HTR-8/SVneo (cell line): ENCODE measurements around the gene SPA17.

Experiments used
- DNase-seq: peaks from one replicate; pipeline ENCODE4 v3.0.0; 2011; ENCODE audit warnings: low spot score, mixed read lengths; ENCODE audit not compliant: insufficient read length
- FAIRE-seq: peaks from 2 replicates; lab custom pipeline; 2011; peaks lifted over from hg19 to GRCh38; lab: Jason Lieb, UNC

SPA17 gene

GRCh38 chr11:124719534-124719933 lies 45.8 kb downstream of the SPA17 start:
- no peak for FAIRE-seq

GRCh38 chr11:124722176-124722575 lies 48.5 kb downstream of the SPA17 start:
- no peak for DNase-seq

More at GRCh38 chr11:124719534-124719933, 45.8 kb downstream of the SPA17 start:
- no peak for DNase-seq

GRCh38 chr11:124724979-124725718 lies 51.4 kb downstream of the SPA17 start:
- DNase-seq (no peak), FAIRE-seq (no peak)

More at GRCh38 chr11:124722176-124722575, 48.5 kb downstream of the SPA17 start:
- no peak for FAIRE-seq

GRCh38 chr11:124725719-124726105 lies 52.0 kb downstream of the SPA17 start:
- FAIRE-seq (no peak), DNase-seq (no peak)

GRCh38 chr11:124727474-124727873 lies 53.8 kb downstream of the SPA17 start:
- FAIRE-seq (no peak), DNase-seq (no peak)

GRCh38 chr11:124728134-124728533 lies 54.4 kb downstream of the SPA17 start:
- DNase-seq (no peak), FAIRE-seq (no peak)

GRCh38 chr11:124729571-124729970 lies 55.9 kb downstream of the SPA17 start:
- DNase-seq (no peak), FAIRE-seq (no peak)

- DNase-seq = no peak
- FAIRE-seq = no peak
These were observed 58.5 kb downstream of the SPA17 start for GRCh38 chr11:124732230-124732629.

- no peak for DNase-seq
- FAIRE-seq = no peak
These were observed 63.0 kb downstream of the SPA17 start for GRCh38 chr11:124736736-124737135.

GRCh38 chr11:124737638-124738305 lies 64.1 kb downstream of the SPA17 start:
- FAIRE-seq (no peak), DNase-seq (no peak)

- FAIRE-seq (no peak), DNase-seq (no peak)
These were observed 65.2 kb downstream of the SPA17 start for GRCh38 chr11:124738713-124739478.

- DNase-seq (peak; percentile 87), FAIRE-seq (peak; percentile 98)
These were observed 66.0 kb downstream of the SPA17 start, which contains the start of gene NRGN for GRCh38 chr11:124739479-124740276. TSS of gene NRGN (plus strand) at chr11:124739942. CDS start at chr11:124740085, 143 bp downstream.

GRCh38 chr11:124740277-124740882 lies 66.7 kb downstream of the SPA17 start:
- no peak for FAIRE-seq
- no peak for DNase-seq

GRCh38 chr11:124742555-124742954 lies 68.9 kb downstream of the SPA17 start:
- FAIRE-seq (no peak), DNase-seq (no peak)

GRCh38 chr11:124743050-124743449 lies 69.3 kb downstream of the SPA17 start:
- no peak for FAIRE-seq
- no peak for DNase-seq

GRCh38 chr11:124745270-124745834 lies 71.6 kb downstream of the SPA17 start:
- FAIRE-seq = no peak
- no peak for DNase-seq

- no peak for FAIRE-seq
These were observed 72.3 kb downstream of the SPA17 start for GRCh38 chr11:124745835-124746620.

GRCh38 chr11:124746621-124747243 lies 73.0 kb downstream of the SPA17 start:
- DNase-seq = no peak
- FAIRE-seq = no peak

More at GRCh38 chr11:124745835-124746620, 72.3 kb downstream of the SPA17 start:
- no peak for DNase-seq
